ENCODE data around the gene CTBP1.
A peak's percentile ranks its signal among the peaks of the same experiment; 100 is the strongest.

Gene CTBP1

DNA sequence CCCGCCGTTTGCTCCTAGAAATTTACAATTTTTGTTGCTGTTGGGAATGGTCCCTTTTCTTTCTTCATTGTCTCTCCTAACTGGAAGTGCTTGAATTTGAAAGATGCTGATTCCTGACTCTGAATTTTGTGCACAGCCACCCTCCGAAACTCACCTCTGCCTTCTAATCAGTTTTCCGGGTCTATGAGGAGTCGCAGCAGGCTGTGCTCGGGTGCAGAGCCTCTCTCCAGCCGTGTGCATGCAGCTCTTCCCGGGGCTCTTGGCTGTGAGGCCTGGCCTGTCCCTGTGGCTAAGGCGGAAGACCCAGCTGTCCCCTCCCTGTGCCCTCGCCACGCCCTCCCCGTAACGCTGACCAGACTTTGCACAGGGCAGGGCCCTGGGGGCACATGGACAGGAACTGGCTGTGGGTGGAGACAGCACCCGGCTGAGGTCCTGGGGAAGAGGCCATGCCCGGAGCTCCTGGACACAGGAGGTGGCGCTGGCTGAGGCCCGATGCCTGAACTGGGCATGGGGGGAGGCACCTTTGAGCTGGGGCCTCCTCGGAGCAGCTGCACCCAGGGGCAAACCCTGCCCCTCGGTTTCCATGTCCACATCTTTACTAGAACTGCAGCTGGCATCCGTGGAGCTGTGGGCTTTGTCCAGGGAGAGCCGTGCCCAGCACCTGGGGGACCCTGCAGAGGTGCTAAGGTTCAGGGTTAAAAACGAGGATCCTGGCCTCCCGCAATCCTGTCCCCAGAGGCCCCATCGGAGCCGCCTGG lies 43.9 kb downstream of the CTBP1 start:
- TF ChIP-seq, protein P1, sequence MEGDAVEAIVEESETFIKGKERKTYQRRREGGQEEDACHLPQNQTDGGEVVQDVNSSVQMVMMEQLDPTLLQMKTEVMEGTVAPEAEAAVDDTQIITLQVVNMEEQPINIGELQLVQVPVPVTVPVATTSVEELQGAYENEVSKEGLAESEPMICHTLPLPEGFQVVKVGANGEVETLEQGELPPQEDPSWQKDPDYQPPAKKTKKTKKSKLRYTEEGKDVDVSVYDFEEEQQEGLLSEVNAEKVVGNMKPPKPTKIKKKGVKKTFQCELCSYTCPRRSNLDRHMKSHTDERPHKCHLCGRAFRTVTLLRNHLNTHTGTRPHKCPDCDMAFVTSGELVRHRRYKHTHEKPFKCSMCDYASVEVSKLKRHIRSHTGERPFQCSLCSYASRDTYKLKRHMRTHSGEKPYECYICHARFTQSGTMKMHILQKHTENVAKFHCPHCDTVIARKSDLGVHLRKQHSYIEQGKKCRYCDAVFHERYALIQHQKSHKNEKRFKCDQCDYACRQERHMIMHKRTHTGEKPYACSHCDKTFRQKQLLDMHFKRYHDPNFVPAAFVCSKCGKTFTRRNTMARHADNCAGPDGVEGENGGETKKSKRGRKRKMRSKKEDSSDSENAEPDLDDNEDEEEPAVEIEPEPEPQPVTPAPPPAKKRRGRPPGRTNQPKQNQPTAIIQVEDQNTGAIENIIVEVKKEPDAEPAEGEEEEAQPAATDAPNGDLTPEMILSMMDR (conservative IDR thresholded peaks at IDR 0.05) = no peak
- TF ChIP-seq ZFX (IDR thresholded peaks at IDR 0.05) = no peak

GRCh38 chr4:1204286-1204827 lies 44.6 kb downstream of the CTBP1 start:
- no peak overlapping the region for H3K27ac ChIP-seq
- TF ChIP-seq, protein P1 (conservative IDR thresholded peaks at IDR 0.05) = no peak
- no peak for TF ChIP-seq ZFX (IDR thresholded peaks at IDR 0.05)

More for the DNA sequence above, 43.9 kb downstream of the CTBP1 start:
- H3K27ac ChIP-seq = no peak overlapping the region

DNA sequence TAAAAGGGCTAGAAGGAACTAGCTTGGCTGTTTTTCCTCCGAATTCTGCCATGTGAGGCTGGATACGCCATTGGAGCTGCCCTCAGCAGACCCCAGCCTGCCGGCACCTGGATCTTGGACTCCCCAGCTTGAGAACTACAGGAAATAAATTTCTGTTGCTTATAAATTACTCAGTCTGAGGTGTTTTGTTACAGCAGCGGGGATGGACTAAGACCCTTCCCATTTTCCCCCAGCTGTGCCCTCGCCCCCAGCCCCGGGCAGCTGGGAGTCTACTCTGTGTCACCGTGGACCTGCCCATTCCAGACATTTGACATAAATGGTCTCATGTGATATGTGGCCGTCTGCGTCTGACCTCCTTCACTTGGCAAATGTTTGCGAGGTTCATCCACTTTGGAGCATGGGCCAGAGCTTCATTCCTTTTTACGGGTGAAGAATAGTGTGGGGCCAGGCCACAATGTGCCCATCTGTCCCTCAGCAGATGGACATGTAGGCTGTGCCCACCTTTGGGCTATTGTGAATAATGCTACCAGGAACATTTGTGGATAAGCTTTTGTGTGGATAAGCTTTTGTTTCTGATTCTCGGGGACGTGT lies 45.8 kb downstream of the CTBP1 start:
- no peak overlapping the region; the same call in 1 of the 2 replicates for H3K27ac ChIP-seq

GRCh38 chr4:1202526-1203011 lies 46.4 kb downstream of the CTBP1 start:
- peak overlapping the region; percentile 1; the same call in 1 of the 2 replicates for H3K27ac ChIP-seq
- no peak for TF ChIP-seq ZFX (IDR thresholded peaks at IDR 0.05)
- TF ChIP-seq, protein P1 (conservative IDR thresholded peaks at IDR 0.05) = no peak

More for the DNA sequence above, 45.8 kb downstream of the CTBP1 start:
- TF ChIP-seq, protein P1 (conservative IDR thresholded peaks at IDR 0.05) = no peak
- TF ChIP-seq ZFX (IDR thresholded peaks at IDR 0.05) = no peak

DNA sequence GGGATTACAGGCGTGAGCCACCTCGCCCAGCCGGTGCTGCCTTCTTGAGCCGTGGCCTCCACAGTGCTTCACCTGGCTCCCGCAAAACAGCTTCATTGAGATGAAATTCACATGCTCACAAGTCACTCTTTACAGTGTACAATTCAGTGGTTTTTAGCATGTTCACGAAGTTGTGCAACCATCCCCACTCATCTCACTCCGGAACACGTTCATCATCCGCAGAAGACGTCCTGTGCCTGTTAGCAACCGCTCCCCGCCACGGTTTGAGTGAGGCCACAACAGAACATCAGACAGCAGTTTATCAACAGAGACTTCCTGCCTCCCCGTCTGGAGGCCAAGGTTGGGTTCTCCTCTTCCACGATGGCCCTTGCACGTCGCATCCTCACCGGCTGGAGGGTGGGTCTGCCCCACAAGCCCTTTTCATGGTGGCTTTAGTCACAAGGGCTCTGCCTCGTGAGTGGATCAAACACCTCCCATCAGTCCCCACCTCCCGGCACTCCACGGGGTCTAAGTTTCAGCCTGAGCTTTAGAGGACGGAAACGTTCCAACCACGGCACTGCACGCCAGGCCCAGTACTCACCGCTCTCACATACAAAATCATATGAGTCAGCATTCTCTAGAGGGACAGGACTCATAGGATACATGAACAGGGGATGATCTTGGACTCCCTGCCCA lies 46.9 kb downstream of the CTBP1 start:
- no peak for TF ChIP-seq ZFX (IDR thresholded peaks at IDR 0.05)
- peak overlapping the region; percentile 1; the same call in 1 of the 2 replicates for H3K27ac ChIP-seq

GRCh38 chr4:1200425-1201035 lies 48.4 kb downstream of the CTBP1 start:
- no peak for TF ChIP-seq ZFX (IDR thresholded peaks at IDR 0.05)
- TF ChIP-seq, protein P1 (conservative IDR thresholded peaks at IDR 0.05) = no peak
- no peak overlapping the region for H3K27ac ChIP-seq

DNA sequence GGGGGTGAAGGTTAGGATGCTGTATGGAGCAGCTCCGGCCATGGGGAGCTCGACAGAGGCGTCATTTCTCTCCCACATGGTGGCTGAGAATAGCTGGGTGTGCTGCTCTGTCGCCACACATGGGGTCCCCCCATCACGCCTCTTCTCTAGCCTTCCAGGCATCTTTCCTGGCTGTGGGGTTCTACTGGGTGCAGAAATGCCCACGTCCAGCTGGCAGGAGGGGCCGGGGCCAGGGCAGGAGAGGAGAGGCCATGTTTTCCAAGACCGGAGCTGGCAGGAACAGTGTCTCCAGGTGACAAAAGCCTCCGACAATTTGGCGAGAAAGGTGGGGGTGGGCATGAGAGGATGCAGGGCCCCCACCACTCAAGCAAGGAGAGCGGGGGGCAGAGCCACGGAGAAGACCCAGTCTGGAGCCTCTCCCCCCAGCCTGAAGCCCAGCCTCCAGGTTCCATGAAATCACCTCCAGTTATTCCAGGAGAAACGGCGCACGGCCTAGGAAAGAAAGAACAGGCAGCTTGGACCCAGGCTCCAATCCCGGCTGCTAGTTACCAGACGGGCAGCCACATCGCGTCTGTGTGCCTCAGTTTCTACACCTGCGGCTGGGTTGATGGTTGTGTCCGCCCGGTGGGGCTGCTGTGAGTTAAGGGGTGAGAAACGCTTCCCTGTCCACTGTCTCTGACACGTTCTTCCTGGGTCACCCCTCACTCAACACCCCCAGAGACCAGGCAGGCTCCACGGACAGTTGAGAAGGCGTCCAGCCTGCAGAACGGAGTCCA lies 49.2 kb downstream of the CTBP1 start:
- no peak overlapping the region for H3K27ac ChIP-seq
- TF ChIP-seq, protein P1 (conservative IDR thresholded peaks at IDR 0.05) = no peak
- TF ChIP-seq ZFX (IDR thresholded peaks at IDR 0.05) = no peak
